ENCODE results near the gene CNTNAP5. TPM values are rescaled to one million over a fixed set of nuclear protein-coding genes. Genes with fewer than 3 reads are reported as not detected.
A peak's percentile ranks its signal among the peaks of the same experiment; 100 is the strongest.

The CNTNAP5 gene
- total RNA-seq, 4 donors from 2014 or later = 0.20 to 1.4 (median 0.68) TPM; not detected in 1

GRCh38 chr2:124149571-124149970 is 124.5 kb downstream of the CNTNAP5 start:
- no peak overlapping the region for H3K27ac ChIP-seq
- H3K9me3 ChIP-seq = no peaks in the 10 kb centered on the region
- H3K4me1 ChIP-seq = no peaks in the 10 kb centered on the region
- H3K36me3 ChIP-seq = no peaks in the 10 kb centered on the region
- in situ Hi-C loops (cut with MboI; ENCODE audit: low pct_ligation_motif_present in 1 of 4, low pct_unique_long_range_greater_than_20kb in 1 of 4, low sequenced_read_pairs in 3 of 4) = no loop called here
- TF ChIP-seq EP300 (IDR thresholded peaks at IDR 0.05; ENCODE audit: low read depth) (no peak), POLR2AphosphoS5 (IDR thresholded peaks at IDR 0.05) (no peak), POLR2A (IDR thresholded peaks at IDR 0.05) (no peak), CTCF (IDR thresholded peaks at IDR 0.05) (no peak)
- intact Hi-C loops (cut with DNase I; ENCODE audit: low total_unique reads) = no loop called here
- peak; percentile 7 for DNase-seq
- H3K27me3 ChIP-seq = no peaks in the 10 kb centered on the region
- WGBS, 2 donors (ENCODE audit: low coverage in 1 of 2) = 37 to 39% methylated on average over 4 to 6 of the region's 6 CpGs
- no peak overlapping the region for H3K4me3 ChIP-seq

- in situ Hi-C loops (cut with MboI; ENCODE audit: low pct_ligation_motif_present in 1 of 4, low pct_unique_long_range_greater_than_20kb in 1 of 4, low sequenced_read_pairs in 3 of 4) = no loop called here
- DNase-seq = no peak
- Histone ChIP-seq H3K4me3 (no peak overlapping the region), H3K9me3 (no peaks in the 10 kb centered on the region), H3K4me1 (no peaks in the 10 kb centered on the region), H3K36me3 (no peaks in the 10 kb centered on the region), H3K27me3 (no peaks in the 10 kb centered on the region), H3K27ac (no peak overlapping the region)
- TF ChIP-seq POLR2AphosphoS5 (IDR thresholded peaks at IDR 0.05) = no peak
- no peak for TF ChIP-seq EP300 (IDR thresholded peaks at IDR 0.05; ENCODE audit: low read depth)
- no peak for TF ChIP-seq CTCF (IDR thresholded peaks at IDR 0.05)
- no peak for TF ChIP-seq POLR2A (IDR thresholded peaks at IDR 0.05)
- intact Hi-C loops (cut with DNase I; ENCODE audit: low total_unique reads) = no loop called here
- 84 to 87% methylated on average over 3 to 4 of the region's 4 CpGs for WGBS, 2 donors (ENCODE audit: low coverage in 1 of 2)
Measured at GRCh38 chr2:124151691-124152090, 126.6 kb downstream of the CNTNAP5 start.

GRCh38 chr2:124153713-124154112 is 128.6 kb downstream of the CNTNAP5 start:
- no peaks in the 10 kb centered on the region for H3K27me3 ChIP-seq
- H3K9me3 ChIP-seq = no peaks in the 10 kb centered on the region
- intact Hi-C loops (cut with DNase I; ENCODE audit: low total_unique reads) = no loop called here
- no peaks in the 10 kb centered on the region for H3K4me1 ChIP-seq
- no peak for DNase-seq
- H3K4me3 ChIP-seq = no peak overlapping the region
- TF ChIP-seq EP300 (IDR thresholded peaks at IDR 0.05; ENCODE audit: low read depth) (no peak), CTCF (IDR thresholded peaks at IDR 0.05) (no peak), POLR2AphosphoS5 (IDR thresholded peaks at IDR 0.05) (no peak), POLR2A (IDR thresholded peaks at IDR 0.05) (no peak)
- H3K36me3 ChIP-seq = no peaks in the 10 kb centered on the region
- no peak overlapping the region for H3K27ac ChIP-seq
- in situ Hi-C loops (cut with MboI; ENCODE audit: low pct_ligation_motif_present in 1 of 4, low pct_unique_long_range_greater_than_20kb in 1 of 4, low sequenced_read_pairs in 3 of 4) = no loop called here
- WGBS, 2 donors (ENCODE audit: low coverage in 1 of 2) = 85 to 93% methylated on average over 3 to 8 of the region's 8 CpGs

GRCh38 chr2:124159166-124159565 is 134.1 kb downstream of the CNTNAP5 start:
- Histone ChIP-seq H3K9me3 (no peaks in the 10 kb centered on the region), H3K27ac (no peak overlapping the region), H3K36me3 (no peaks in the 10 kb centered on the region), H3K4me1 (no peaks in the 10 kb centered on the region), H3K27me3 (no peaks in the 10 kb centered on the region), H3K4me3 (no peak overlapping the region)
- DNase-seq = no peak
- intact Hi-C loops (cut with DNase I; ENCODE audit: low total_unique reads) = no loop called here
- TF ChIP-seq POLR2AphosphoS5 (IDR thresholded peaks at IDR 0.05) = no peak
- TF ChIP-seq EP300 (IDR thresholded peaks at IDR 0.05; ENCODE audit: low read depth) = no peak
- 33 to 62% methylated on average over 1 of the region's 1 CpG for WGBS, 2 donors (ENCODE audit: low coverage in 1 of 2)
- in situ Hi-C loops (cut with MboI; ENCODE audit: low pct_ligation_motif_present in 1 of 4, low pct_unique_long_range_greater_than_20kb in 1 of 4, low sequenced_read_pairs in 3 of 4) = no loop called here

- TF ChIP-seq POLR2AphosphoS5 (IDR thresholded peaks at IDR 0.05) = no peak
- Histone ChIP-seq H3K4me1 (no peaks in the 10 kb centered on the region), H3K9me3 (no peaks in the 10 kb centered on the region), H3K27me3 (no peaks in the 10 kb centered on the region), H3K27ac (no peak overlapping the region), H3K4me3 (no peak overlapping the region), H3K36me3 (no peaks in the 10 kb centered on the region)
- in situ Hi-C loops (cut with MboI; ENCODE audit: low pct_ligation_motif_present in 1 of 4, low pct_unique_long_range_greater_than_20kb in 1 of 4, low sequenced_read_pairs in 3 of 4) = no loop called here
- intact Hi-C loops (cut with DNase I; ENCODE audit: low total_unique reads) = no loop called here
- DNase-seq = no peak
Measured at GRCh38 chr2:124161542-124161941, 136.5 kb downstream of the CNTNAP5 start.
